Liver (tissue), 3 donors: ENCODE measurements around the gene SAC3D1.

Experiments
- ATF3 ChIP-seq: IDR thresholded peaks from 2 replicates; pipeline ENCODE4 v1.6.1; 2016; ENCODE audit warnings: antibody characterized with exemption
- GABPA ChIP-seq, 2 donors: IDR thresholded peaks in 1 of 2; conservative IDR thresholded peaks in 1 of 2; 2 replicates each; pipeline ENCODE4 v1.6.1; 2016; ENCODE audit warnings: antibody characterized with exemption in 2 of 2, mild to moderate bottlenecking in 1 of 2, moderate library complexity in 1 of 2
- HNF4A ChIP-seq, 2 donors: conservative IDR thresholded peaks; 2 replicates each; pipeline ENCODE4 v1.6.1; 2016; ENCODE audit warnings: antibody characterized with exemption in 2 of 2, mild to moderate bottlenecking in 2 of 2
- MAX ChIP-seq: IDR thresholded peaks from 2 replicates; pipeline ENCODE4 v1.6.1; 2016; ENCODE audit warnings: antibody characterized with exemption
- RAD21 ChIP-seq, 2 donors: IDR thresholded peaks; 2 replicates each; pipeline ENCODE4 v1.6.1; 2016; ENCODE audit warnings: antibody characterized with exemption in 2 of 2, mild to moderate bottlenecking in 2 of 2
- RXRA ChIP-seq, 2 donors: IDR thresholded peaks; 2 replicates each; pipeline ENCODE4 v1.6.1; 2017 to 2018; ENCODE audit warnings: antibody characterized with exemption in 2 of 2, mild to moderate bottlenecking in 1 of 2
- SP1 ChIP-seq: IDR thresholded peaks from 2 replicates; pipeline ENCODE4 v1.6.1; 2018; ENCODE audit warnings: antibody characterized with exemption, mild to moderate bottlenecking
- TAF1 ChIP-seq: conservative IDR thresholded peaks from 2 replicates; pipeline ENCODE4 v1.6.1; 2016; ENCODE audit warnings: antibody characterized with exemption, mild to moderate bottlenecking
- YY1 ChIP-seq: IDR thresholded peaks from 2 replicates; pipeline ENCODE4 v1.6.1; 2016; ENCODE audit warnings: antibody characterized with exemption, mild to moderate bottlenecking
- TF ChIP-seq, protein P1 (sequence below): fragments of 150-350 bp; IDR thresholded peaks from 2 replicates; pipeline ENCODE4 v1.5.1; 2017; ENCODE audit warnings: improper control_type of control experiment, low read depth, low read length; ENCODE audit not compliant: missing input control
- TF ChIP-seq, protein P2 (sequence below): IDR thresholded peaks from 2 replicates; pipeline ENCODE4 v1.6.1; 2016; ENCODE audit warnings: antibody characterized with exemption
- donor health status: healthy.
- donor health status: healthy.

- TF ChIP-seq, protein P1, sequence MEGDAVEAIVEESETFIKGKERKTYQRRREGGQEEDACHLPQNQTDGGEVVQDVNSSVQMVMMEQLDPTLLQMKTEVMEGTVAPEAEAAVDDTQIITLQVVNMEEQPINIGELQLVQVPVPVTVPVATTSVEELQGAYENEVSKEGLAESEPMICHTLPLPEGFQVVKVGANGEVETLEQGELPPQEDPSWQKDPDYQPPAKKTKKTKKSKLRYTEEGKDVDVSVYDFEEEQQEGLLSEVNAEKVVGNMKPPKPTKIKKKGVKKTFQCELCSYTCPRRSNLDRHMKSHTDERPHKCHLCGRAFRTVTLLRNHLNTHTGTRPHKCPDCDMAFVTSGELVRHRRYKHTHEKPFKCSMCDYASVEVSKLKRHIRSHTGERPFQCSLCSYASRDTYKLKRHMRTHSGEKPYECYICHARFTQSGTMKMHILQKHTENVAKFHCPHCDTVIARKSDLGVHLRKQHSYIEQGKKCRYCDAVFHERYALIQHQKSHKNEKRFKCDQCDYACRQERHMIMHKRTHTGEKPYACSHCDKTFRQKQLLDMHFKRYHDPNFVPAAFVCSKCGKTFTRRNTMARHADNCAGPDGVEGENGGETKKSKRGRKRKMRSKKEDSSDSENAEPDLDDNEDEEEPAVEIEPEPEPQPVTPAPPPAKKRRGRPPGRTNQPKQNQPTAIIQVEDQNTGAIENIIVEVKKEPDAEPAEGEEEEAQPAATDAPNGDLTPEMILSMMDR = no peak
- TF ChIP-seq, protein P2, sequence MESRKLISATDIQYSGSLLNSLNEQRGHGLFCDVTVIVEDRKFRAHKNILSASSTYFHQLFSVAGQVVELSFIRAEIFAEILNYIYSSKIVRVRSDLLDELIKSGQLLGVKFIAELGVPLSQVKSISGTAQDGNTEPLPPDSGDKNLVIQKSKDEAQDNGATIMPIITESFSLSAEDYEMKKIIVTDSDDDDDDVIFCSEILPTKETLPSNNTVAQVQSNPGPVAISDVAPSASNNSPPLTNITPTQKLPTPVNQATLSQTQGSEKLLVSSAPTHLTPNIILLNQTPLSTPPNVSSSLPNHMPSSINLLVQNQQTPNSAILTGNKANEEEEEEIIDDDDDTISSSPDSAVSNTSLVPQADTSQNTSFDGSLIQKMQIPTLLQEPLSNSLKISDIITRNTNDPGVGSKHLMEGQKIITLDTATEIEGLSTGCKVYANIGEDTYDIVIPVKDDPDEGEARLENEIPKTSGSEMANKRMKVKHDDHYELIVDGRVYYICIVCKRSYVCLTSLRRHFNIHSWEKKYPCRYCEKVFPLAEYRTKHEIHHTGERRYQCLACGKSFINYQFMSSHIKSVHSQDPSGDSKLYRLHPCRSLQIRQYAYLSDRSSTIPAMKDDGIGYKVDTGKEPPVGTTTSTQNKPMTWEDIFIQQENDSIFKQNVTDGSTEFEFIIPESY = no peak
- TF ChIP-seq MAX = no peak
- no peak for TF ChIP-seq YY1
- no peak for TF ChIP-seq HNF4A (conservative IDR thresholded peaks at IDR 0.05)
- no peak for TF ChIP-seq RAD21 (IDR thresholded peaks at IDR 0.05)
- no peak for TF ChIP-seq GABPA (IDR thresholded peaks at IDR 0.05 in 1 of 2, conservative IDR thresholded peaks at IDR 0.05 in 1 of 2)
- TF ChIP-seq SP1 = no peak
- no peak for TF ChIP-seq TAF1
- no peak for TF ChIP-seq ATF3
- TF ChIP-seq RXRA (IDR thresholded peaks at IDR 0.05) = no peak
Measured at GRCh38 chr11:65042891-65043290, 1.9 kb downstream of the SAC3D1 start.
